ENCODE data around the gene SIRT6. TPM values are rescaled to one million over a fixed set of nuclear protein-coding genes. Genes with fewer than 3 reads are reported as not detected.
A peak's percentile ranks its signal among the peaks of the same experiment; 100 is the strongest.
"Not testable (repeated sequence)": the region's sequence is repeated elsewhere in the genome, so short reads cannot be mapped to it uniquely, and the experiment has no call there.

The SIRT6 gene
- total RNA-seq (2014; rRNA removed; shearing (Covaris generic)) = 23.3 and 25.1 TPM in 2 replicates

- DNase-seq = peak; percentile 100
- Histone ChIP-seq H3K36me3 (replicated peaks; ENCODE audit: control insufficient read depth, insufficient read depth, low read length) (no peaks in the 10 kb centered on the region), H3K4me3 (ENCODE audit: insufficient read depth, low read depth, low read length) (peak within 1 kb of the TSS; percentile 82), H3K27me3 (ENCODE audit: control insufficient read depth, insufficient read depth, low read length) (no peaks in the 10 kb centered on the region; the same call in 1 of the 2 replicates)
Measured at GRCh38 chr19:4182084-4182810, at the start of gene SIRT6, which contains the start of gene ANKRD24. Gene SIRT6 (minus strand): TSS chr19:4182563. CDS start chr19:4182539, 24 bp downstream. Gene ANKRD24 (plus strand): TSS chr19:4182689. CDS start chr19:4186426, 3,737 bp downstream.

DNA sequence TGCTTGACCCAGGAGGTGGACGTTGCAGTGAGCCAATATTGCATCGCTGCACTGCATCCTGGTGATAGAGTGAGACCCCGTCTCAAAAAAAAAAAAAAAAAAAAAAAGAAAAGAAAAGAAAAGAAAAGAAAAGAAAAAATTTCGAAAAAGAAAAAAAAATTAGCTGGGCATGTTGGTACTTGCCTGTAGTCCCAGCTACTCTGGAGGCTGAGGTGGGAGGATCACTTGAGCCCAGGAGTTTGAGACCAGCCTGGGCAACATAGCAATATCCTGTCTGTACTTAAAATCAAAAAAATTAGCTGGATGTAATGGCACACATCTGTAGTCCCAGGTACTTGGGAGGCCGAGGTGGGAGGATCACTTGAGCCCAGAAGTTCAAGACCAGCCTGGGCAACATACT is 49.8 kb upstream of the SIRT6 start:
- not testable (repeated sequence) for H3K4me3 ChIP-seq (ENCODE audit: insufficient read depth, low read depth, low read length); DNase-seq; H3K27me3 ChIP-seq (ENCODE audit: control insufficient read depth, insufficient read depth, low read length); H3K36me3 ChIP-seq (replicated peaks; ENCODE audit: control insufficient read depth, insufficient read depth, low read length)

DNA sequence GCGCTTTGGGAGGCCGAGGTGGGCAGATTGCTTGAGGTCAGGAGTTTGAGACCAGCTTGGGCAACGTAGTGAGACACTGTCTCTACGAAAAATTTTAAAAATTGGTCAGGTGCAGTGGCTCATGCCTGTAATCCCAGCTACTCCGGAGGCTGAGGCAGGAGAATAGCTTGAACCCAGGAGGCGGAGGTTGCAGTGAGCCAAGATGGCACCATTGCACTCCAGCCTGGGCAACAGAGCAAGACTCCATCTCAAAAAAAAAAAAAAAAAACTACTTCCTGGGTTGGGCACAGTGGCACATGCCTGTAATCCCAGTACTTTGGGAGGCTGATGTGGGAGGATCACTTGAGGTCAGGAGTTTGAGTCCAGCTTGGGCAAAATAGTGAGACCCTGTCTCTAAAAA is 49.2 kb upstream of the SIRT6 start:
- not testable (repeated sequence) for H3K4me3 ChIP-seq (ENCODE audit: insufficient read depth, low read depth, low read length); H3K27me3 ChIP-seq (ENCODE audit: control insufficient read depth, insufficient read depth, low read length); DNase-seq; H3K36me3 ChIP-seq (replicated peaks; ENCODE audit: control insufficient read depth, insufficient read depth, low read length)

DNA sequence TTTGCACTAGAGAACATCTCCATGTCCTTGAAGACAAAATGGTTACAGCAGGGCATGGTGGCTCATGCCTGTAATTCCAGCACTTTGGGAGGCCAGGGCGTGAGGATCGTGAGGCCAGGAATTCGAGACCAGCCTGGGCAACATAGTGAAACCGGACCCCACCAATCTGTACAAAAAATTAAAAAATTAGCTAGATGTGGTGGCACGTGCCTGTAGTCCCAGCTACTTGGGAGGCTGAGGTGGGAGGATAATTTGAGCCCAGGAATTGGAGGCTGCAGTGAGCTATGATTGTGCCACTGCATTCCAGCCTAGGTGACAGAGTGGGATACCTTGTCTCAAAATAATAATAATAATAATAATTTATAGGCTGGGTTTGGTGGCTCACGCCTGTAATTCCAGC is 47.9 kb upstream of the SIRT6 start:
- H3K36me3 ChIP-seq (replicated peaks; ENCODE audit: control insufficient read depth, insufficient read depth, low read length); H3K4me3 ChIP-seq (ENCODE audit: insufficient read depth, low read depth, low read length); H3K27me3 ChIP-seq (ENCODE audit: control insufficient read depth, insufficient read depth, low read length); DNase-seq: not testable (repeated sequence)

DNA sequence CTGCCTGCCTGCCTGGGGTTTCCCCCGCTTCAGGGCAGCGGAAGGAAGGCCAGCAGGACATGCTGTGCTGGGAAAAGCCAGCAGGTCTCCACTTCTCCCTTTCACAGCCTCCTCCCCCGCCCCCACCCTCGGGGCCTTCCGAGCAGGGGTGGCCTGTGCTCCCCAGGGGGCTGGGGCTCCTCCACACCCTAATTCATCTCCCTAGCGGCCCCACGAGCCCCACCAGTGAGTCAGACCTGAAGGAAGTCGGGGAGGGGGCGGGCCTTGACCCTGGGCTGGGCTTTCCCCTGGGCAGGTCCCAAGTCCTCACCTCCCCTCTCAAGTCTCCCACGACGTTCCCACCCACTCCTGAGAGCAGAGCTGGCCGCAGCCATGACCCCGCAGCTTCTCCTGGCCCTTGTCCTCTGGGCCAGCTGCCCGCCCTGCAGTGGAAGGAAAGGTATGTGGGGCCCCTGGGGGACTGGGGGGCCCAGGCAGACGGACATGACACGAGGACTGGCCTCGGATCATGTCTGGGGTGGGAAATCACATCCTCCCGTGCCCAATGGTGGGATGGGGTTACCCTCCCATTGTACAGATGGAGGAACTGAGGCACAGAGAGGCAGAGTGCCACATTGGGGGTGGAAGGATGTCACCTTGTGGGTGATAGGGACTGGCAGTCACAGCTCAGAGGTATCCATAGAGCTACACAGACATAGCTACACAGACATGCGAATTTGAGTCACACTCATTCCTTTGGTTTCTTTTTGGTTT is 47.0 kb upstream of the SIRT6 start, which contains the start of gene EBI3:
TSS of gene EBI3 (plus strand) at position 345 of the 753 bp plus-strand sequence. CDS start at position 373, 28 bp downstream.
- Histone ChIP-seq H3K36me3 (replicated peaks; ENCODE audit: control insufficient read depth, insufficient read depth, low read length) (no peaks in the 10 kb centered on the region), H3K4me3 (ENCODE audit: insufficient read depth, low read depth, low read length) (peak within 1 kb of the TSS; percentile 19; the same call in 1 of the 2 replicates), H3K27me3 (ENCODE audit: control insufficient read depth, insufficient read depth, low read length) (no peaks in the 10 kb centered on the region)
- peak; percentile 82 for DNase-seq

- DNase-seq = no peak
- H3K27me3 ChIP-seq (ENCODE audit: control insufficient read depth, insufficient read depth, low read length) = no peaks in the 10 kb centered on the region
- H3K4me3 ChIP-seq (ENCODE audit: insufficient read depth, low read depth, low read length) = no peak overlapping the region
- no peaks in the 10 kb centered on the region; the same call in 1 of the 2 replicates for H3K36me3 ChIP-seq (replicated peaks; ENCODE audit: control insufficient read depth, insufficient read depth, low read length)
Measured at GRCh38 chr19:4228765-4229178, 46.4 kb upstream of the SIRT6 start.

GRCh38 chr19:4227771-4228170 is 45.4 kb upstream of the SIRT6 start:
- H3K27me3 ChIP-seq (ENCODE audit: control insufficient read depth, insufficient read depth, low read length) = no peaks in the 10 kb centered on the region
- H3K36me3 ChIP-seq (replicated peaks; ENCODE audit: control insufficient read depth, insufficient read depth, low read length) = no peaks in the 10 kb centered on the region; the same call in 1 of the 2 replicates
- H3K4me3 ChIP-seq (ENCODE audit: insufficient read depth, low read depth, low read length) = no peak overlapping the region
- no peak for DNase-seq

- no peaks in the 10 kb centered on the region for H3K27me3 ChIP-seq (ENCODE audit: control insufficient read depth, insufficient read depth, low read length)
- H3K36me3 ChIP-seq (replicated peaks; ENCODE audit: control insufficient read depth, insufficient read depth, low read length) = peaks cover 2% of the 10 kb centered on the region
- DNase-seq = peak; percentile 13
- no peak overlapping the region for H3K4me3 ChIP-seq (ENCODE audit: insufficient read depth, low read depth, low read length)
Measured at GRCh38 chr19:4225885-4226284, 43.5 kb upstream of the SIRT6 start.

- no peaks in the 10 kb centered on the region for H3K27me3 ChIP-seq (ENCODE audit: control insufficient read depth, insufficient read depth, low read length)
- DNase-seq = peak; percentile 45
Measured at GRCh38 chr19:4224470-4224869, 42.1 kb upstream of the SIRT6 start.

GRCh38 chr19:4220188-4220587 is 37.8 kb upstream of the SIRT6 start:
- H3K27me3 ChIP-seq (ENCODE audit: control insufficient read depth, insufficient read depth, low read length) = no peaks in the 10 kb centered on the region
- no peak for DNase-seq
- peaks cover 2% of the 10 kb centered on the region for H3K36me3 ChIP-seq (replicated peaks; ENCODE audit: control insufficient read depth, insufficient read depth, low read length)
- H3K4me3 ChIP-seq (ENCODE audit: insufficient read depth, low read depth, low read length) = no peak overlapping the region

More at GRCh38 chr19:4224470-4224869, 42.1 kb upstream of the SIRT6 start:
- Histone ChIP-seq H3K36me3 (replicated peaks; ENCODE audit: control insufficient read depth, insufficient read depth, low read length) (peaks cover 2% of the 10 kb centered on the region), H3K4me3 (ENCODE audit: insufficient read depth, low read depth, low read length) (no peak overlapping the region)

DNA sequence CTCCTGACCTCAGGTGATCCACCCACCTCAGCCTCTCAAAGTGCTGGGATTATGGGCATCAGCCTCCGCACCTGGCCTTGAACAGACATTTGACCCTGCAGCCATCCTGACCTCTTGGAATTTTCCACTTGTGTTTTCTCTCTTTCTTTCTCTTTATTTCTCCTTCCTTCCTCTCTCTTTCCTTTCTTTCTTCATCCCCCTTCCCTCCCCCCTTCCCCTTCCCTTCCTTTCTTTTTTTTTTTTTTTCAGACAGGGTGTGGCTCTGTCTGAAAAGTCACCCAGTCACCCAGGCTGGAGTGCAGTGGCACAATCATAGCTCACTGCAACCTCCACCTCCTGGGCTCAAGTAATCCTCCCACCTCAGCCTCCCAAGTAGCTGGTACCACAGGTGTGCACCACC is 36.2 kb upstream of the SIRT6 start:
- not testable (repeated sequence) for H3K27me3 ChIP-seq (ENCODE audit: control insufficient read depth, insufficient read depth, low read length); H3K36me3 ChIP-seq (replicated peaks; ENCODE audit: control insufficient read depth, insufficient read depth, low read length)

GRCh38 chr19:4217429-4218264 is 35.3 kb upstream of the SIRT6 start:
- peak; percentile 63 for DNase-seq
- Histone ChIP-seq H3K36me3 (replicated peaks; ENCODE audit: control insufficient read depth, insufficient read depth, low read length) (peaks cover 2% of the 10 kb centered on the region), H3K27me3 (ENCODE audit: control insufficient read depth, insufficient read depth, low read length) (no peaks in the 10 kb centered on the region), H3K4me3 (ENCODE audit: insufficient read depth, low read depth, low read length) (no peak overlapping the region)

More for the DNA sequence above, 36.2 kb upstream of the SIRT6 start:
- H3K4me3 ChIP-seq (ENCODE audit: insufficient read depth, low read depth, low read length); DNase-seq: not testable (repeated sequence)

- Histone ChIP-seq H3K4me3 (ENCODE audit: insufficient read depth, low read depth, low read length) (no peak overlapping the region), H3K36me3 (replicated peaks; ENCODE audit: control insufficient read depth, insufficient read depth, low read length) (peaks cover 2% of the 10 kb centered on the region), H3K27me3 (ENCODE audit: control insufficient read depth, insufficient read depth, low read length) (no peaks in the 10 kb centered on the region)
- DNase-seq = peak; percentile 26
Measured at GRCh38 chr19:4216846-4217245, 34.5 kb upstream of the SIRT6 start.

DNA sequence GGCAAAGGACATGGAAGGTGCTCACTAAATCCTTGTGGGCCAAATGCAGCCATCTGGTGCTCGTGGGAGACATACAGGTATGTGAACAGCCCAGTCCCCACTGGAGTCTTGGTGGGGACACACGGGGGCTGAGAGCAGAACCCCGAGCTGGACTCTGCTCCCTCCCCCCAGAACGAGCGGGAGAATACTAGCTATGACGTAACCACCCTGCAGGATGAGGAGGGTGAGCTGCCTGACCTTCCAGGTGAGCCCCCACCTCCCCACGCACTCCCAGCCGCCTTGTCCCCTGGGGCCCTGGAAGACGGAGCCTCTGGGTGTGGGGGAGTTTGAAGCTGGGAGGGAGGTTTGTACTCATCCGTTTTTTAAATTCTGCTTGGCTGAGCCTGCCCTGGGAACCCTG is 33.4 kb upstream of the SIRT6 start:
- Histone ChIP-seq H3K27me3 (ENCODE audit: control insufficient read depth, insufficient read depth, low read length) (no peaks in the 10 kb centered on the region), H3K36me3 (replicated peaks; ENCODE audit: control insufficient read depth, insufficient read depth, low read length) (no peaks in the 10 kb centered on the region), H3K4me3 (ENCODE audit: insufficient read depth, low read depth, low read length) (no peak overlapping the region)
- DNase-seq = peak; percentile 32
